ENCODE data around the gene PTGR3. TPM values are rescaled to one million over a fixed set of nuclear protein-coding genes. Genes with fewer than 3 reads are reported as not detected.

The PTGR3 gene, protein sequence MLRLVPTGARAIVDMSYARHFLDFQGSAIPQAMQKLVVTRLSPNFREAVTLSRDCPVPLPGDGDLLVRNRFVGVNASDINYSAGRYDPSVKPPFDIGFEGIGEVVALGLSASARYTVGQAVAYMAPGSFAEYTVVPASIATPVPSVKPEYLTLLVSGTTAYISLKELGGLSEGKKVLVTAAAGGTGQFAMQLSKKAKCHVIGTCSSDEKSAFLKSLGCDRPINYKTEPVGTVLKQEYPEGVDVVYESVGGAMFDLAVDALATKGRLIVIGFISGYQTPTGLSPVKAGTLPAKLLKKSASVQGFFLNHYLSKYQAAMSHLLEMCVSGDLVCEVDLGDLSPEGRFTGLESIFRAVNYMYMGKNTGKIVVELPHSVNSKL
- total RNA-seq (5.6 and 6.8 TPM in 2 replicates), polyA plus RNA-seq (18.1 and 25.1 TPM in 2 replicates), polyA minus RNA-seq (ENCODE audit: low replicate concordance) (48.2 and 53.2 TPM in 2 replicates)
- 13.4 and 15.5 TPM in 2 replicates for polyA plus RNA-seq (2012)

DNA sequence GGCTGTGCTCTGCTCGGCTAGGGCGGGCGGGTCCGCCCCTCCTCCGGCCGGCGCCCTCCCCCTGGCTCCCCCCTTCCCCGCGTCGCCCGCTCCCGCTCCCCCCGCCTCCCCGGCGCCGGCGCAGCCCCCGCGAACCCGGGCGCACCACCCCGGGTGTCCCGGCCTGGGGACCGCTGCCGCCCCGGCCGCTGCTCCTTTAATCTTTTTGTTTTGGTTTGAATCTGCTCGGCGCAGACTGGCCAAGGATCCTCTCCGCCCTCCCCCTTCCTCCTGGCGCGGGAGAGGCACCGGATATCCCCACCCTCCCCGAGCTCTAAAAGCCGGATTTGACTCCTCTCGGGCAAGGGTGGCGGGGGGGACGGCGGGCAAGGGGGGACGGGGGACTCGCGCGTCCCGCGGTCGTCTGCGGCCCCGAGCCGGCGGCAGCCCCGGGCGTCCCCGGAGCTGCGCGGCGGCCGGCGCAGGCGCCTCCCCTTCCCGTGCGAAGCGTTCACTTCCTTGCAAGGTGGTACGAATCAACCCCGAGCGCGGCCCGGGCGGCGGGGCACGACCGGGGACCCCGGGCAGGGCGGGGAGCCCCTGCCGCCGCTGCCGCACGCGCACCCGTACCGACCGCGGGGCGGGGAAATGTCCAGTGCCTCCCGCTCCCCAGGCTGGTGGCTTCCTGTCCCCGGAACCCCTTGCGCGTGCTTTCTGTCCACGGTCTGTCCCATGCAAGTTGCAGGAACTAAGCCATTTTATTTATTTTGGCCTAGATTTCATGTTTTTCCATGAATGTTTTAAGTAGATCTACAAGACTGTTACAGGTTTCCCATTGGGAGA is at the start of gene PTGR3:
Gene PTGR3 (minus strand): TSS at position 11 of the 822 bp plus-strand sequence. CDS start 81 bp downstream, outside the sequence.
- Histone ChIP-seq H3K4me3 (replicated peaks in 1 of 4; ENCODE audit: control extremely low read depth in 1 of 4, insufficient read depth in 1 of 4, low read depth in 3 of 4, low read length in 4 of 4) (peak within 1 kb of the TSS; percentile 78 to 93 (median 88)), H3K9me3 (ENCODE audit: control insufficient read depth, insufficient read depth, low read depth, low read length) (no peaks in the 10 kb centered on the region), H3K27ac (ENCODE audit: insufficient read depth, low read length) (peak within 1 kb of the TSS; percentile 76), H4K20me1 (ENCODE audit: control insufficient read depth, extremely low read depth, insufficient read depth, low read length) (no peaks in the 10 kb centered on the region), H3K4me2 (ENCODE audit: extremely low read depth, insufficient read depth, low read length) (peak within 1 kb of the TSS; percentile 93), H3K4me1 (ENCODE audit: control insufficient read depth, extremely low read depth, insufficient read depth, low read length) (peaks cover 20% of the 10 kb centered on the region), H3K79me2 (ENCODE audit: control insufficient read depth, insufficient read depth, low read length) (peaks cover 61% of the 10 kb centered on the region), H3K27me3 (ENCODE audit: control insufficient read depth, insufficient read depth, low read length) (no peaks in the 10 kb centered on the region), H2AFZ (ENCODE audit: low read length) (peak within 1 kb of the TSS; percentile 83), H3K36me3 (ENCODE audit: control insufficient read depth, insufficient read depth, low read length) (no peaks in the 10 kb centered on the region), H3K9ac (ENCODE audit: insufficient read depth, low read length) (peak within 1 kb of the TSS; percentile 76)
- peak; percentile 85 to 87 for DNase-seq (ENCODE audit: low read depth in 2 of 2)
- TF ChIP-seq, protein P1, sequence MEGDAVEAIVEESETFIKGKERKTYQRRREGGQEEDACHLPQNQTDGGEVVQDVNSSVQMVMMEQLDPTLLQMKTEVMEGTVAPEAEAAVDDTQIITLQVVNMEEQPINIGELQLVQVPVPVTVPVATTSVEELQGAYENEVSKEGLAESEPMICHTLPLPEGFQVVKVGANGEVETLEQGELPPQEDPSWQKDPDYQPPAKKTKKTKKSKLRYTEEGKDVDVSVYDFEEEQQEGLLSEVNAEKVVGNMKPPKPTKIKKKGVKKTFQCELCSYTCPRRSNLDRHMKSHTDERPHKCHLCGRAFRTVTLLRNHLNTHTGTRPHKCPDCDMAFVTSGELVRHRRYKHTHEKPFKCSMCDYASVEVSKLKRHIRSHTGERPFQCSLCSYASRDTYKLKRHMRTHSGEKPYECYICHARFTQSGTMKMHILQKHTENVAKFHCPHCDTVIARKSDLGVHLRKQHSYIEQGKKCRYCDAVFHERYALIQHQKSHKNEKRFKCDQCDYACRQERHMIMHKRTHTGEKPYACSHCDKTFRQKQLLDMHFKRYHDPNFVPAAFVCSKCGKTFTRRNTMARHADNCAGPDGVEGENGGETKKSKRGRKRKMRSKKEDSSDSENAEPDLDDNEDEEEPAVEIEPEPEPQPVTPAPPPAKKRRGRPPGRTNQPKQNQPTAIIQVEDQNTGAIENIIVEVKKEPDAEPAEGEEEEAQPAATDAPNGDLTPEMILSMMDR (conservative IDR thresholded peaks at IDR 0.05 in 1 of 2, IDR thresholded peaks at IDR 0.05 in 1 of 2; ENCODE audit: low read depth in 1 of 2, low read length in 2 of 2), result no peak
- no peak for TF ChIP-seq EZH2 (IDR thresholded peaks at IDR 0.05; ENCODE audit: low read length, missing control alignments)

DNA sequence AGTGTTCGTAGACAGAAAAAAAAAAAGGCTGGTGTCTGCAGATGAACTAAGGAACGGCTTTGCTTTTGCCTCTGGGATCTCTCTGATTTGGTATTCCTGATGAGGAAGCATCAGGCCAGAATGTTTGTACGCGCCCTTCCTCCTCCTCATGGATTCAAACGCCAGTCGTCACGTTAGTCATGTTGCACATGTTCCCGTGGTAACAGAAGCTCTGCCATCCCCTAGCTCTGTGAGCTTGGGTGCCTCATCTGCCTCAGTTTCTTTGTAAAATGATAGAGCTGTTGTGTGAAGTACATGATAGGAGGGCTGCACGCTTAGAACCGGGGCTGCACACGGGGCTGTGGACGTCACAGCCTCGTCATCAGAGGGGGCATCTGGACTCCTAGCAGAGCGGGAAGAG is 48.7 kb upstream of the PTGR3 start:
- Histone ChIP-seq H3K27me3 (ENCODE audit: control insufficient read depth, insufficient read depth, low read length) (no peaks in the 10 kb centered on the region), H3K4me2 (ENCODE audit: extremely low read depth, insufficient read depth, low read length) (no peak overlapping the region), H3K9ac (ENCODE audit: insufficient read depth, low read length) (no peak overlapping the region), H3K4me3 (replicated peaks in 1 of 4; ENCODE audit: control extremely low read depth in 1 of 4, insufficient read depth in 1 of 4, low read depth in 3 of 4, low read length in 4 of 4) (no peak overlapping the region), H3K9me3 (ENCODE audit: control insufficient read depth, insufficient read depth, low read depth, low read length) (no peaks in the 10 kb centered on the region), H3K27ac (ENCODE audit: insufficient read depth, low read length) (no peak overlapping the region), H2AFZ (ENCODE audit: low read length) (no peak overlapping the region), H3K79me2 (ENCODE audit: control insufficient read depth, insufficient read depth, low read length) (peaks cover 8% of the 10 kb centered on the region), H3K36me3 (ENCODE audit: control insufficient read depth, insufficient read depth, low read length) (no peaks in the 10 kb centered on the region), H3K4me1 (ENCODE audit: control insufficient read depth, extremely low read depth, insufficient read depth, low read length) (peaks cover 9% of the 10 kb centered on the region), H4K20me1 (ENCODE audit: control insufficient read depth, extremely low read depth, insufficient read depth, low read length) (no peaks in the 10 kb centered on the region)
- no peak for DNase-seq (ENCODE audit: low read depth in 2 of 2)
- TF ChIP-seq EZH2 (IDR thresholded peaks at IDR 0.05; ENCODE audit: low read length, missing control alignments), result no peak

DNA sequence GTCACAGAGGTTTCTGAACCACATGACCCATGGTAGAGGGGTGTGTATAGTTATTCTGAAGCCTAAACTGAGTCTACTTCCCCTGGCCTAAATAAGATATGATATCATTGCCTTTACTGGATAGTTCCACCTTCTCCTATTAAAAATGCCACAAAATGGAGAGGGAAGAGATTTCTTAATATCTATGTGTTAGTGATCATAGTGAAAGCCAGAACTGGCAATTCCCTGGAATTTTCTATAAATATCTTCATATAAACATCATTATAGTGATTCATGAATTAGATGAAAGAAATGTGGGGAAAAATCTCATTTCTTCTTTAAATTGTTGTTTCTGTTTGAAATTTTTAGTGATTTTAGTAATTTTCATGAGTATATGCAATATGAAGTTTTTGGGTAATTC is 47.4 kb upstream of the PTGR3 start:
- H4K20me1 ChIP-seq (ENCODE audit: control insufficient read depth, extremely low read depth, insufficient read depth, low read length), result no peaks in the 10 kb centered on the region
- H3K4me2 ChIP-seq (ENCODE audit: extremely low read depth, insufficient read depth, low read length), result peak overlapping the region; percentile 48
- no peak overlapping the region for H3K9ac ChIP-seq (ENCODE audit: insufficient read depth, low read length)
- H3K4me3 ChIP-seq (replicated peaks in 1 of 4; ENCODE audit: control extremely low read depth in 1 of 4, insufficient read depth in 1 of 4, low read depth in 3 of 4, low read length in 4 of 4), result no peak overlapping the region
- no peaks in the 10 kb centered on the region for H3K27me3 ChIP-seq (ENCODE audit: control insufficient read depth, insufficient read depth, low read length)
- no peak overlapping the region for H2AFZ ChIP-seq (ENCODE audit: low read length)
- peaks cover 12% of the 10 kb centered on the region for H3K4me1 ChIP-seq (ENCODE audit: control insufficient read depth, extremely low read depth, insufficient read depth, low read length)
- H3K27ac ChIP-seq (ENCODE audit: insufficient read depth, low read length), result no peak overlapping the region
- peak in 1 of 2 donors; percentile 23 for DNase-seq (ENCODE audit: low read depth in 2 of 2)
- no peak for TF ChIP-seq EZH2 (IDR thresholded peaks at IDR 0.05; ENCODE audit: low read length, missing control alignments)
- TF ChIP-seq, protein P1 (conservative IDR thresholded peaks at IDR 0.05 in 1 of 2, IDR thresholded peaks at IDR 0.05 in 1 of 2; ENCODE audit: low read depth in 1 of 2, low read length in 2 of 2), result no peak
- no peaks in the 10 kb centered on the region for H3K36me3 ChIP-seq (ENCODE audit: control insufficient read depth, insufficient read depth, low read length)
- peaks cover 8% of the 10 kb centered on the region for H3K79me2 ChIP-seq (ENCODE audit: control insufficient read depth, insufficient read depth, low read length)
- no peaks in the 10 kb centered on the region for H3K9me3 ChIP-seq (ENCODE audit: control insufficient read depth, insufficient read depth, low read depth, low read length)
